HCT116 (cell line): Measurements from ENCODE around the gene ETFA. TPM values are rescaled to one million over a fixed set of nuclear protein-coding genes. Genes with fewer than 3 reads are reported as not detected.

ENCODE experiments used
- ATAC-seq: fragments of 200-7000 bp; cut with Tn5 transposase; 2 replicates; pipeline ENCODE4 v1.9.1; 2020; ENCODE audit warnings: mild to moderate bottlenecking, moderate library complexity
- BruUV-seq: library from RNA; stranded (reverse); fragments of 400-500 nt; replicated peaks from 2 replicates; lab custom pipeline; 2021; lab: Mats Ljungman, UMichigan
- CTCF ChIA-PET: fragments of 300-600 bp; sonication (Branson Sonifier 250); formaldehyde crosslinking; loops from one replicate; lab custom pipeline; 2021; ENCODE audit warnings: antibody characterized with exemption; lab: Charles Lee
- POLR2A ChIA-PET: fragments of 300-600, 350-600 bp; sonication (Branson Sonifier 250); formaldehyde crosslinking; loops from one replicate; lab custom pipeline; 2021; ENCODE audit warnings: antibody characterized with exemption; lab: Charles Lee
- RAD21 ChIA-PET, 2 experiments: fragments of 300-600 bp; sonication (Branson Sonifier 250); formaldehyde crosslinking; loops; one replicate each; lab custom pipeline; 2023; ENCODE audit warnings: low total read pairs in 2 of 2; ENCODE audit not compliant: uncharacterized antibody in 2 of 2, unreplicated experiment in 2 of 2, low non-redundant PET in 1 of 2; lab: Charles Lee
- DNase-seq: peaks from one replicate; pipeline ENCODE4 v3.0.0-alpha.2; 2010; ENCODE audit warnings: low read depth, low spot score
- H2AFZ ChIP-seq: fragments of 200-600 bp; shearing (Covaris generic), sonication (generic); 2 replicates; pipeline ENCODE4 v1.6.1; 2017; ENCODE audit warnings: low read depth, mixed run types, mixed read lengths, antibody characterized with exemption, low read length; ENCODE audit not compliant: poor library complexity, severe bottlenecking
- H3K27ac ChIP-seq: 2 replicates; pipeline ENCODE4 v1.5.1; 2012; ENCODE audit warnings: low read depth, low read length
- H3K27me3 ChIP-seq: fragments of 200-600 bp; sonication (generic); 2 replicates; pipeline ENCODE4 v1.6.1; 2016; ENCODE audit warnings: mixed run types, low read length, mixed read lengths; ENCODE audit not compliant: insufficient read depth
- H3K36me3 ChIP-seq, 2 experiments: fragments of 200-500 bp in 1 of 2; fragments of 200-600 bp in 1 of 2; sonication (Bioruptor generic) in 1 of 2; sonication (generic) in 1 of 2; 2 replicates each; pipeline versions ENCODE4 v1.5.1 to v1.6.1; 2014 to 2016; ENCODE audit warnings: low read length in 2 of 2, inconsistent platforms in 1 of 2, mixed read lengths in 1 of 2, mixed run types in 1 of 2; ENCODE audit not compliant: insufficient read depth in 2 of 2, control insufficient read depth in 1 of 2
- H3K4me1 ChIP-seq, 2 experiments: fragments of 200-600 bp in 1 of 2; sonication (generic) in 1 of 2; 2 replicates each; pipeline versions ENCODE4 v1.5.1 to v1.6.1; 2012 to 2017; ENCODE audit warnings: low read length in 2 of 2, inconsistent platforms in 1 of 2, mild to moderate bottlenecking in 1 of 2, mixed read lengths in 1 of 2, mixed run types in 1 of 2, moderate library complexity in 1 of 2; ENCODE audit not compliant: insufficient read depth in 2 of 2, control insufficient read depth in 1 of 2
- H3K4me2 ChIP-seq: fragments of 200-600 bp; sonication (generic); 2 replicates; pipeline ENCODE4 v1.6.1; 2017; ENCODE audit warnings: mixed run types, low read length, mixed read lengths
- H3K4me3 ChIP-seq, 2 experiments: fragments of 200-600 bp in 1 of 2; sonication (generic) in 1 of 2; replicated peaks in 1 of 2; 2 replicates each; pipeline ENCODE4 v1.5.1; 2011 to 2016; ENCODE audit warnings: low read length in 2 of 2, control low read depth in 1 of 2, low read depth in 1 of 2, mild to moderate bottlenecking in 1 of 2, mixed read lengths in 1 of 2, mixed run types in 1 of 2
- H3K79me2 ChIP-seq: fragments of 200-600 bp; sonication (generic); 2 replicates; pipeline ENCODE4 v1.6.1; 2017; ENCODE audit warnings: mild to moderate bottlenecking, mixed run types, low read length, moderate library complexity, mixed read lengths; ENCODE audit not compliant: insufficient read depth
- H3K9ac ChIP-seq: fragments of 200-600 bp; sonication (generic); 2 replicates; pipeline ENCODE4 v1.6.1; 2016; ENCODE audit warnings: low read length, mixed read lengths
- H3K9me2 ChIP-seq: fragments of 200-600 bp; sonication (generic), shearing (Covaris generic); 2 replicates; pipeline ENCODE4 v1.6.1; 2017; ENCODE audit warnings: mixed run types, mild to moderate bottlenecking, moderate library complexity; ENCODE audit not compliant: insufficient read depth
- H3K9me3 ChIP-seq, 2 experiments: fragments of 200-500 bp in 1 of 2; fragments of 200-600 bp in 1 of 2; sonication (Bioruptor generic) in 1 of 2; sonication (generic) in 1 of 2; 2 replicates each; pipeline ENCODE4 v1.6.1; 2014 to 2017; ENCODE audit warnings: low read length in 2 of 2, mixed read lengths in 2 of 2, inconsistent platforms in 1 of 2, low read depth in 1 of 2, mild to moderate bottlenecking in 1 of 2, mixed run types in 1 of 2, moderate library complexity in 1 of 2; ENCODE audit not compliant: control insufficient read depth in 1 of 2, insufficient read depth in 1 of 2
- H4K20me1 ChIP-seq: fragments of 200-600 bp; sonication (generic), shearing (Covaris generic); 2 replicates; pipeline ENCODE4 v1.6.1; 2017; ENCODE audit warnings: mixed run types, mild to moderate bottlenecking, moderate library complexity; ENCODE audit not compliant: insufficient read depth
- EZH2 ChIP-seq: fragments of 200-600 bp; sonication (generic); IDR thresholded peaks from 2 replicates; pipeline ENCODE4 v1.6.1; 2017; ENCODE audit warnings: antibody characterized with exemption, mixed run types
- MAX ChIP-seq: IDR thresholded peaks from 2 replicates; pipeline ENCODE4 v1.6.1; 2012
- POLR2A ChIP-seq: IDR thresholded peaks from 2 replicates; pipeline ENCODE4 v1.7.0; 2011; ENCODE audit warnings: borderline replicate concordance; ENCODE audit not compliant: insufficient read depth, insufficient read length; ENCODE audit errors: extremely low read depth
- POLR2AphosphoS5 ChIP-seq: IDR thresholded peaks from 2 replicates; pipeline ENCODE4 v1.6.1; 2011; ENCODE audit warnings: mild to moderate bottlenecking, low read depth, low read length, moderate library complexity
- SIN3A ChIP-seq: IDR thresholded peaks from 2 replicates; pipeline ENCODE4 v1.6.1; 2012; ENCODE audit warnings: low read depth
- SP1 ChIP-seq: IDR thresholded peaks from 2 replicates; pipeline ENCODE4 v1.6.1; 2012; ENCODE audit warnings: low read depth
- ZBTB33 ChIP-seq: IDR thresholded peaks from 2 replicates; pipeline ENCODE4 v1.6.1; 2011; ENCODE audit warnings: mild to moderate bottlenecking, low read length, moderate library complexity; ENCODE audit not compliant: insufficient replicate concordance; ENCODE audit errors: extremely low read depth
- intact Hi-C: fragments of 100-400 bp; cut with micrococcal nuclease; formaldehyde crosslinking; loops from 2 replicates; pipeline ENCODE4 v1.10.0; 2022
- total RNA-seq: library from RNA; stranded (reverse); gene quantifications from one replicate; pipeline ENCODE4 v1.2.1, GENCODE V29; 2021; ENCODE audit not compliant: unreplicated experiment

ETFA gene
- total RNA-seq, 1 experiment from 2014 or later: 144 TPM

GRCh38 chr15:76217882-76218217 is 93.4 kb downstream of the ETFA start:
- no peak overlapping the region for H3K4me3 ChIP-seq
- no peak for ATAC-seq
- no peak overlapping the region for H2AFZ ChIP-seq
- no peak overlapping the region for H3K9ac ChIP-seq
- ChIA-PET CTCF (no interaction called here), RAD21 (no interaction called here), POLR2A (no interaction called here)
- H3K36me3 ChIP-seq: peaks cover 3 to 4% of the 10 kb centered on the region in 2 experiments; a peak in 2 of 4 replicates
- H3K27ac ChIP-seq: no peak overlapping the region
- TF ChIP-seq SP1 (no peak), POLR2A (no peak), ZBTB33 (no peak), POLR2AphosphoS5 (no peak)
- no peaks in the 10 kb centered on the region for H4K20me1 ChIP-seq
- no peaks in the 10 kb centered on the region for H3K9me2 ChIP-seq
- H3K79me2 ChIP-seq: no peaks in the 10 kb centered on the region
- DNase-seq: no peak
- intact Hi-C loops: no loop called here
- peak overlapping the region; percentile 39 for H3K4me2 ChIP-seq
- H3K27me3 ChIP-seq: no peaks in the 10 kb centered on the region
- peaks cover 23 to 25% of the 10 kb centered on the region in 2 experiments for H3K4me1 ChIP-seq
- H3K9me3 ChIP-seq: no peaks in the 10 kb centered on the region
- no TSS peak for BruUV-seq

- H2AFZ ChIP-seq: no peak overlapping the region
- intact Hi-C loops: no loop called here
- peak overlapping the region; percentile 39 for H3K4me2 ChIP-seq
- ChIA-PET POLR2A (no interaction called here), CTCF (no interaction called here), RAD21 (no interaction called here)
- H3K79me2 ChIP-seq: no peaks in the 10 kb centered on the region
- no peaks in the 10 kb centered on the region for H3K9me3 ChIP-seq
- TF ChIP-seq MAX: no peak
- TF ChIP-seq SIN3A: no peak
- peak; percentile 21; the same call in 1 of the 2 replicates for TF ChIP-seq POLR2AphosphoS5
- no peak for TF ChIP-seq EZH2
- H3K4me1 ChIP-seq: peaks cover 23 to 25% of the 10 kb centered on the region in 2 experiments
- 0 out of 2 replicates have a peak overlapping the region, but pooled peaks have one; percentile 1 for H3K27ac ChIP-seq
- ATAC-seq: peak; percentile 79
- H3K36me3 ChIP-seq: peaks cover 3 to 4% of the 10 kb centered on the region in 2 experiments; a peak in 2 of 4 replicates
- no peaks in the 10 kb centered on the region for H3K9me2 ChIP-seq
- no peaks in the 10 kb centered on the region for H3K27me3 ChIP-seq
- no peaks in the 10 kb centered on the region for H4K20me1 ChIP-seq
- no peak overlapping the region for H3K4me3 ChIP-seq
- peak; percentile 24 for DNase-seq
- BruUV-seq: no TSS peak
- H3K9ac ChIP-seq: no peak overlapping the region
Measured at GRCh38 chr15:76217029-76217881, 94.0 kb downstream of the ETFA start.
